ENCODE measurements around the gene CHPF2. TPM values are rescaled to one million over a fixed set of nuclear protein-coding genes. Genes with fewer than 3 reads are reported as not detected.

Gene CHPF2
- total RNA-seq, 2 experiments from 2014 or later: 34.7 to 36.1 TPM

Other genes starting within 250 kb of the CHPF2 start
- 10 to 100 TPM; 12.2 to 13.8 TPM for gene NOS3, start 241.5 kb upstream of the CHPF2 start, total RNA-seq
- gene ATG9B, start 208.0 kb upstream of the CHPF2 start, total RNA-seq: 1 to 10 TPM; 6.8 to 7.4 TPM
- 10 to 100 TPM; 48.0 to 49.5 TPM for gene ABCB8, start 204.0 kb upstream of the CHPF2 start, total RNA-seq
- 1 to 10 TPM; 2.8 to 3.2 TPM for gene ASIC3, start 184.0 kb upstream of the CHPF2 start, total RNA-seq
- gene CDK5, start 174.6 kb upstream of the CHPF2 start, total RNA-seq: 10 to 100 TPM; 20.3 to 21.0 TPM
- 100 to 1,000 TPM; 107 to 112 TPM for gene SLC4A2, start 172.9 kb upstream of the CHPF2 start, total RNA-seq
- gene FASTK, start 151.7 kb upstream of the CHPF2 start, total RNA-seq: 10 to 100 TPM; 81.8 to 88.1 TPM
- 10 to 100 TPM; 76.7 to 82.6 TPM for gene TMUB1, start 149.0 kb upstream of the CHPF2 start, total RNA-seq
- gene AGAP3, start 146.0 kb upstream of the CHPF2 start, total RNA-seq: 10 to 100 TPM; 12.1 to 12.6 TPM
- not detected for gene GBX1, start 64.8 kb upstream of the CHPF2 start, total RNA-seq
- gene ASB10, start 45.2 kb upstream of the CHPF2 start, total RNA-seq: not detected
- gene H2BK1, start 22.0 kb upstream of the CHPF2 start, total RNA-seq: under 1 TPM in 1 of 2 experiments, not detected in 1; 0.76 TPM
- gene ABCF2, start 5.3 kb upstream of the CHPF2 start, total RNA-seq: 10 to 100 TPM; 38.2 to 45.9 TPM
- 1 to 10 TPM; 4.2 to 4.7 TPM for gene SMARCD3, start 16.2 kb downstream of the CHPF2 start, total RNA-seq
- 10 to 100 TPM; 59.0 to 59.2 TPM for gene NUB1, start 109.3 kb downstream of the CHPF2 start, total RNA-seq
- under 1 TPM; 0.26 to 0.32 TPM for gene WDR86, start 177.6 kb downstream of the CHPF2 start, total RNA-seq
- gene CRYGN, start 207.7 kb downstream of the CHPF2 start, total RNA-seq: under 1 TPM; 0.34 to 0.50 TPM

Measured in activated CD8-positive, alpha-beta T cell treated with anti-CD3 and anti-CD28 coated beads, Interleukin-2, amount 10 ng/mL, durations not matched to agents 7 days and 5 days (primary cell).